Measurements from ENCODE around the gene STUB1. TPM values are rescaled to one million over a fixed set of nuclear protein-coding genes. Genes with fewer than 3 reads are reported as not detected.
A peak's percentile ranks its signal among the peaks of the same experiment; 100 is the strongest.

STUB1 gene
- total and polyA plus RNA-seq, 3 donors from 2014 or later, result 93.3 to 160 (median 126) TPM

DNA sequence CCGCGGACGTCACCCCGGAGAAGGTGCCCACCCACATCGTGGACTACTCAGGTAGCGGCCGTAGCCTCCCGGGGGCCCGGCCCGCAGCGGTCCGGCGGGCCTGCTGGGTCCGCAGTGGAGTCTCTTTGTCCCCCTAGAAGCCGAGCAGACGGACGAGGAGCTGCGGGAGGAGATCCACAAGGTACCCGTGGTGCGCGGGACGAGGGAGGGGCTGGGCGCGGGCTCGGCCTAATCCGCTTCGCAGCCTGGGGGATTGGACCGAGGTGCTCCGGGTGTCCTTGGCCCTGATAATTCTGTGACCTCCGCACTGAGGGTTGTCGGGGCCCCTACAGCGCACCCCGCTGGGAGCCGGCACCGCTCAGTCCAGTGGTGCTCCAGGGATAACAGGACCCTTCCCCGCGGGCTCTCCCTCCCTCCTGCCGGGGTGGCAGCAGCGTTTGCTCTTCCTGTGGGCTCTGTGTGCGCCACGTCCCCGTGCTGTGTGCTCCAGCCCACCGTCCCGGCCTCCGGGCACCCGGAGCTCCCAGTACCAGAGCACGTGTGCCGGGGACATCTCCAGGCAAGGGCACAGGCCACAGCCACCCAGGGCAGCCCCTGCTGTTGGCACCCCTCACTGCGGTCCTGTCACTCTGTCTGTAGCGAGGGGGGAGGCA lies 11.6 kb upstream of the STUB1 start:
- 4 to 14% methylated on average over 7 to 40 of the region's 50 CpGs for WGBS, 2 donors
- DNase-seq, result no peak

DNA sequence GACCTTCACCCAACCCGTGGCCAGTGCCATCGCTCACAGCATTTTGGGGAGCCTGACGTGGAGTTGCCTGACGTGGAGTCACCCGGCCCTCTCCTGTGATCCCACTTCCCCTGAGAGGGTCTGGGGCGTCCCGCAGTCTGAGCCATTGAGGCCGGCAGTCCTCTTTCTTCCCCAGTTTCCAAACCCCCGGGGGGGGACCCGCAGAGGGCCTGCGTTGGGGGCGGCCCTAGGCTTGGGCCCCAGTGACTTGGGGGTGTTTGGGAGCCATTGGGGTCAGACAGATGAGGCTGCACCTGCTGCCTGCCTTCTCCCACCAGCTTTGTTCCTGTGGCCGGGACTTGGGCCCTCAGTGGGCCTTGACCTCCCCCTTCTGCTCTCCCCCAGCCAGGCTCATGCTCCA lies 10.5 kb upstream of the STUB1 start:
- no peak for TF ChIP-seq POLR2A (IDR thresholded peaks at IDR 0.05)
- TF ChIP-seq, protein P1, sequence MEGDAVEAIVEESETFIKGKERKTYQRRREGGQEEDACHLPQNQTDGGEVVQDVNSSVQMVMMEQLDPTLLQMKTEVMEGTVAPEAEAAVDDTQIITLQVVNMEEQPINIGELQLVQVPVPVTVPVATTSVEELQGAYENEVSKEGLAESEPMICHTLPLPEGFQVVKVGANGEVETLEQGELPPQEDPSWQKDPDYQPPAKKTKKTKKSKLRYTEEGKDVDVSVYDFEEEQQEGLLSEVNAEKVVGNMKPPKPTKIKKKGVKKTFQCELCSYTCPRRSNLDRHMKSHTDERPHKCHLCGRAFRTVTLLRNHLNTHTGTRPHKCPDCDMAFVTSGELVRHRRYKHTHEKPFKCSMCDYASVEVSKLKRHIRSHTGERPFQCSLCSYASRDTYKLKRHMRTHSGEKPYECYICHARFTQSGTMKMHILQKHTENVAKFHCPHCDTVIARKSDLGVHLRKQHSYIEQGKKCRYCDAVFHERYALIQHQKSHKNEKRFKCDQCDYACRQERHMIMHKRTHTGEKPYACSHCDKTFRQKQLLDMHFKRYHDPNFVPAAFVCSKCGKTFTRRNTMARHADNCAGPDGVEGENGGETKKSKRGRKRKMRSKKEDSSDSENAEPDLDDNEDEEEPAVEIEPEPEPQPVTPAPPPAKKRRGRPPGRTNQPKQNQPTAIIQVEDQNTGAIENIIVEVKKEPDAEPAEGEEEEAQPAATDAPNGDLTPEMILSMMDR (IDR thresholded peaks at IDR 0.05), result no peak
- Histone ChIP-seq H3K27me3 (no peaks in the 10 kb centered on the region), H3K4me3 (no peak overlapping the region), H3K27ac (no peak overlapping the region), H3K4me1 (peaks cover 19% of the 10 kb centered on the region), H3K36me3 (ENCODE audit: low read depth, missing control alignments) (no peaks in the 10 kb centered on the region), H3K9me3 (no peaks in the 10 kb centered on the region)
- intact Hi-C loops (cut with DNase I; ENCODE audit: low total_unique reads), result loop anchor here (10.0 kb wide), 1 partner anchor 85 kb away; no protein-coding TSS in a partner anchor
- WGBS, 2 donors, result 88 to 92% methylated on average over 8 to 13 of the region's 13 CpGs
- DNase-seq, result no peak

More for the DNA sequence above, 11.6 kb upstream of the STUB1 start:
- Histone ChIP-seq H3K36me3 (ENCODE audit: low read depth, missing control alignments) (no peaks in the 10 kb centered on the region), H3K27me3 (no peaks in the 10 kb centered on the region), H3K4me1 (peaks cover 13% of the 10 kb centered on the region), H3K4me3 (peak overlapping the region; percentile 85 to 98), H3K9me3 (no peaks in the 10 kb centered on the region), H3K27ac (peak overlapping the region; percentile 77 to 80)
- intact Hi-C loops (cut with DNase I; ENCODE audit: low total_unique reads), result loop anchor here (10.0 kb wide), 1 partner anchor 84 kb away; no protein-coding TSS in a partner anchor
- no peak for TF ChIP-seq POLR2A (IDR thresholded peaks at IDR 0.05)
- TF ChIP-seq, protein P1 (IDR thresholded peaks at IDR 0.05), result no peak

DNA sequence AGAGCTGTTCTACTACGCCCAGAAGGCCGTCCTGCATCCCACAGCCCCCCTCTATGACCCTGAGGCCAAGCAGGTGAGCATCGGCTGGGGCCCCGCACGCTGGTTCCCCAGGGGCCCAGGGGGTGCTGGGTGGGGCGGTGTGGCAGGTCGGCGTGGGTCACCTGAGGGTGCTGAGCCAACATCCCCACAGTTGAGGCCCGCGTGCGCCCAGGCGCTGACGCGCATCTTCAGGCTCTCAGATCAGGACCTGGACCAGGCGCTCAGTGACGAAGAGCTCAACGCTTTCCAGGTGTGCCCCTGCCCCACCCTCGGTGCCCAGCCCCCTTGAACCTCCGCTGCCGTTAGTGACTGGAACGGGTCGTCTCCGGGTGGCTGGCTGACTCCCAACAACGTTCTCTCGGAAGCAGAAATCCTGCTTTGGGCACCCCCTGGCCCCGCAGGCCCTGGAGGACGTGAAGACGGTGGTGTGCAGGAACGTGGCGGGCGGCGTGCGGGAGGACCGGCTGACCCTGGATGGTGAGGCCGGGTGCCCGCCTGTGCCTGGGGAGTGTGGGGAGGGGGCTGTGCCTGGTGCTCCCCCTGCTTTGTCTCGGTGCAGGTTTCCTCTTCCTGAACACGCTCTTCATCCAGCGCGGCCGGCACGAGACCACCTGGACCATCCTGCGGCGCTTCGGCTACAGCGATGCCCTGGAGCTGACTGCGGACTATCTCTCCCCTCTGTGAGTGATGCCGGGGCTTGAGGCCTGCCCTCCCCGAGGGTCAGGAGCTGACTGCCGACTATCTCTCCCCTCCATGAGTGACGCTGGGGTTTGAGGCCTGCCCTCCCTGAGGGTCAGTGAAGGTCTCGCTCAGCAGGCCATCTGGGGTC lies 9.5 kb upstream of the STUB1 start:
- peaks cover 26% of the 10 kb centered on the region for H3K4me1 ChIP-seq
- intact Hi-C loops (cut with DNase I; ENCODE audit: low total_unique reads), result no loop called here
- H3K27ac ChIP-seq, result no peak overlapping the region
- WGBS, 2 donors, result 93 to 96% methylated on average over 14 to 43 of the region's 52 CpGs
- H3K36me3 ChIP-seq (ENCODE audit: low read depth, missing control alignments), result no peaks in the 10 kb centered on the region
- no peaks in the 10 kb centered on the region for H3K9me3 ChIP-seq
- TF ChIP-seq, protein P1 (IDR thresholded peaks at IDR 0.05), result no peak
- TF ChIP-seq POLR2A (IDR thresholded peaks at IDR 0.05), result no peak
- no peak overlapping the region for H3K4me3 ChIP-seq
- no peaks in the 10 kb centered on the region for H3K27me3 ChIP-seq
- no peak for DNase-seq

DNA sequence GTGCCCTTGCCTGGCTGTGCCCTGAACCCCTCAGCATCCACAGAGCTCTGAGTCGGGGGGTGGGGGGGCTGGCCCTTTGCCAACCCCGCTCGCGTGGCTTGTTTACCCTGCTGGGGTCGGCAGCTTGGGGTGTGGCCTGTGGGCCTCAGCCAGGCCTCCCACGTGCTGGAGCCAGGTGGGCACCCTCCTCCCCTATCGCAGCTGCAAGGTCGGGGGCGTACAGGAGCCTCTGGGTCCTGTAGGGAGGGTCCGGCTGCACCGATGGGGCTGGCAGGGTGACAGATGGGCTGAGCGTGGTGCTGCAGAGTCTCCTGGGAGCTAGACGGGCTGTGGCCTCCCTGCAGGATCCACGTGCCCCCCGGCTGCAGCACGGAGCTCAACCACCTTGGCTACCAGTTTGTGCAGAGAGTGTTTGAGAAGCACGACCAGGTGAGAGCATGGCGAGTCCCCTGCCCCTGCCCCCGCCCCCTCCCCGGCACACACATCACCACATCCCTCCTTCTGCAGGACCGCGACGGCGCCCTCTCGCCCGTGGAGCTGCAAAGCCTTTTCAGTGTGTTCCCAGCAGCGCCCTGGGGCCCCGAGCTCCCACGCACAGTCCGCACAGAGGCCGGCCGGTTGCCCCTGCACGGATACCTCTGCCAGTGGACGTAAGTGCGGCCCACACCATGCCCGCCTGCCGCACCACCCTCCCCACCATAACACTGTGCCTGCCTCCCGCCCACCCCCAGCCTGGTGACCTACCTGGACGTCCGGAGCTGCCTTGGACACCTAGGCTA lies 8.7 kb upstream of the STUB1 start:
- DNase-seq, result no peak
- H3K36me3 ChIP-seq (ENCODE audit: low read depth, missing control alignments), result no peaks in the 10 kb centered on the region
- H3K4me1 ChIP-seq, result peaks cover 30% of the 10 kb centered on the region
- H3K9me3 ChIP-seq, result no peaks in the 10 kb centered on the region
- H3K27me3 ChIP-seq, result no peaks in the 10 kb centered on the region
- H3K27ac ChIP-seq, result no peak overlapping the region
- WGBS, 2 donors, result 85 to 92% methylated on average over 20 to 33 of the region's 40 CpGs
- intact Hi-C loops (cut with DNase I; ENCODE audit: low total_unique reads), result no loop called here
- TF ChIP-seq, protein P1 (IDR thresholded peaks at IDR 0.05), result no peak
- no peak for TF ChIP-seq POLR2A (IDR thresholded peaks at IDR 0.05)
- no peak overlapping the region for H3K4me3 ChIP-seq
